Measurements from ENCODE around the gene ERGIC3. TPM values are rescaled to one million over a fixed set of nuclear protein-coding genes. Genes with fewer than 3 reads are reported as not detected.

Gene ERGIC3
- polyA plus RNA-seq (2013, experiment 1 of 2): 177 TPM
- 162 TPM for polyA plus RNA-seq (2013, experiment 2 of 2)

GRCh38 chr20:35541783-35542662 is at the start of gene ERGIC3:
ERGIC3 (plus strand) TSS chr20:35542078; CDS start chr20:35542098, 20 bp downstream.
- peaks cover 13 to 38% of the 10 kb centered on the region in 2 donors for H3K36me3 ChIP-seq (replicated peaks in 1 of 2; ENCODE audit: control insufficient read depth in 2 of 2, insufficient read depth in 2 of 2, low read length in 2 of 2)
- H2BK15ac ChIP-seq (ENCODE audit: low read length): no peak within 1 kb of the TSS
- peak within 1 kb of the TSS; percentile 65 for H2AK5ac ChIP-seq (ENCODE audit: low read depth, low read length)
- no peaks in the 10 kb centered on the region for H3K27me3 ChIP-seq (ENCODE audit: control insufficient read depth in 3 of 3, insufficient read depth in 3 of 3, low read depth in 1 of 3, low read length in 3 of 3)
- no peaks in the 10 kb centered on the region for H3K9me3 ChIP-seq (replicated peaks in 1 of 2; ENCODE audit: control insufficient read depth in 2 of 2, insufficient read depth in 1 of 2, low read depth in 1 of 2, low read length in 2 of 2)
- H4K91ac ChIP-seq (ENCODE audit: low read depth, low read length, poor library complexity): no peak within 1 kb of the TSS
- no peak within 1 kb of the TSS for H2BK120ac ChIP-seq (ENCODE audit: low read depth, low read length)
- peaks cover 7 to 12% of the 10 kb centered on the region in 2 donors for H3K4me1 ChIP-seq (ENCODE audit: control insufficient read depth in 2 of 2, insufficient read depth in 1 of 2, low read depth in 1 of 2, low read length in 2 of 2)
- H3K79me1 ChIP-seq (ENCODE audit: low read depth, low read length): peaks cover 2% of the 10 kb centered on the region
- no peak within 1 kb of the TSS for H4K8ac ChIP-seq (ENCODE audit: low read depth, low read length)
- peak within 1 kb of the TSS; percentile 71 for H3K27ac ChIP-seq (replicated peaks; ENCODE audit: low read length)
- no peak within 1 kb of the TSS for H3K14ac ChIP-seq (ENCODE audit: low read length)
- H3K4ac ChIP-seq (ENCODE audit: low read length): peak within 1 kb of the TSS; percentile 44
- WGBS, 2 donors (ENCODE audit: extremely low coverage in 2 of 2, insufficient read length in 2 of 2, insufficient replicate concordance in 1 of 2): no CpG with 5 or more reads among the region's 57 CpGs
- no peak within 1 kb of the TSS for H2BK5ac ChIP-seq (ENCODE audit: low read length)
- no peak within 1 kb of the TSS for H2BK12ac ChIP-seq (ENCODE audit: low read length)
- H2AFZ ChIP-seq (ENCODE audit: low read length): peak within 1 kb of the TSS; percentile 94
- H3K4me2 ChIP-seq (ENCODE audit: insufficient read depth, low read length, poor library complexity, severe bottlenecking): peak within 1 kb of the TSS; percentile 91
- H3K4me3 ChIP-seq (ENCODE audit: low read length in 2 of 2): peak within 1 kb of the TSS; percentile 78 to 88
- peak within 1 kb of the TSS; percentile 95 for H3K9ac ChIP-seq (ENCODE audit: low read depth, low read length, poor library complexity)
- DNase-seq (ENCODE audit: low spot score): peak; percentile 97
- H3K18ac ChIP-seq (ENCODE audit: low read length): peak within 1 kb of the TSS; percentile 94
- H3K23ac ChIP-seq (ENCODE audit: low read depth, low read length, poor library complexity): peak within 1 kb of the TSS; percentile 68

- no peak overlapping the region for H2BK120ac ChIP-seq (ENCODE audit: low read depth, low read length)
- no peak for DNase-seq (ENCODE audit: low spot score)
- peaks cover 0 to 1% of the 10 kb centered on the region in 2 donors for H3K4me1 ChIP-seq (ENCODE audit: control insufficient read depth in 2 of 2, insufficient read depth in 1 of 2, low read depth in 1 of 2, low read length in 2 of 2)
- no peak overlapping the region for H4K91ac ChIP-seq (ENCODE audit: low read depth, low read length, poor library complexity)
- no peak overlapping the region for H3K27ac ChIP-seq (replicated peaks; ENCODE audit: low read length)
- H3K36me3 ChIP-seq (replicated peaks in 1 of 2; ENCODE audit: control insufficient read depth in 2 of 2, insufficient read depth in 2 of 2, low read length in 2 of 2): peaks cover 39 to 96% of the 10 kb centered on the region in 2 donors
- no peak overlapping the region for H2BK15ac ChIP-seq (ENCODE audit: low read length)
- H4K8ac ChIP-seq (ENCODE audit: low read depth, low read length): no peak overlapping the region
- H3K9ac ChIP-seq (ENCODE audit: low read depth, low read length, poor library complexity): no peak overlapping the region
- H3K14ac ChIP-seq (ENCODE audit: low read length): no peak overlapping the region
- WGBS, 2 donors (ENCODE audit: extremely low coverage in 2 of 2, insufficient read length in 2 of 2, insufficient replicate concordance in 1 of 2): no CpG with 5 or more reads among the region's 6 CpGs
- no peak overlapping the region for H3K23ac ChIP-seq (ENCODE audit: low read depth, low read length, poor library complexity)
- no peak overlapping the region for H2AK5ac ChIP-seq (ENCODE audit: low read depth, low read length)
- H3K4me3 ChIP-seq (ENCODE audit: low read length in 2 of 2): no peak overlapping the region
- no peak overlapping the region for H2BK12ac ChIP-seq (ENCODE audit: low read length)
- no peaks in the 10 kb centered on the region for H3K27me3 ChIP-seq (ENCODE audit: control insufficient read depth in 3 of 3, insufficient read depth in 3 of 3, low read depth in 1 of 3, low read length in 3 of 3)
- H3K18ac ChIP-seq (ENCODE audit: low read length): no peak overlapping the region
- H3K9me3 ChIP-seq (replicated peaks in 1 of 2; ENCODE audit: control insufficient read depth in 2 of 2, insufficient read depth in 1 of 2, low read depth in 1 of 2, low read length in 2 of 2): no peaks in the 10 kb centered on the region
- no peak overlapping the region for H2BK5ac ChIP-seq (ENCODE audit: low read length)
- H3K79me1 ChIP-seq (ENCODE audit: low read depth, low read length): peaks cover 3% of the 10 kb centered on the region
- H2AFZ ChIP-seq (ENCODE audit: low read length): no peak overlapping the region
- no peak overlapping the region for H3K4me2 ChIP-seq (ENCODE audit: insufficient read depth, low read length, poor library complexity, severe bottlenecking)
- H3K4ac ChIP-seq (ENCODE audit: low read length): no peak overlapping the region
These were observed 49.5 kb upstream of the ERGIC3 start for GRCh38 chr20:35492352-35492751.

GRCh38 chr20:35496481-35496880 is 45.4 kb upstream of the ERGIC3 start:
- no peak overlapping the region for H4K8ac ChIP-seq (ENCODE audit: low read depth, low read length)
- no peak overlapping the region for H3K4me2 ChIP-seq (ENCODE audit: insufficient read depth, low read length, poor library complexity, severe bottlenecking)
- H3K9me3 ChIP-seq (replicated peaks in 1 of 2; ENCODE audit: control insufficient read depth in 2 of 2, insufficient read depth in 1 of 2, low read depth in 1 of 2, low read length in 2 of 2): no peaks in the 10 kb centered on the region
- H3K79me1 ChIP-seq (ENCODE audit: low read depth, low read length): no peaks in the 10 kb centered on the region
- H2BK12ac ChIP-seq (ENCODE audit: low read length): no peak overlapping the region
- no peak overlapping the region for H3K14ac ChIP-seq (ENCODE audit: low read length)
- H2BK120ac ChIP-seq (ENCODE audit: low read depth, low read length): no peak overlapping the region
- peaks cover 47 to 98% of the 10 kb centered on the region in 2 donors for H3K36me3 ChIP-seq (replicated peaks in 1 of 2; ENCODE audit: control insufficient read depth in 2 of 2, insufficient read depth in 2 of 2, low read length in 2 of 2)
- no CpG with 5 or more reads among the region's 3 CpGs for WGBS, 2 donors (ENCODE audit: extremely low coverage in 2 of 2, insufficient read length in 2 of 2, insufficient replicate concordance in 1 of 2)
- no peak overlapping the region for H2BK15ac ChIP-seq (ENCODE audit: low read length)
- H3K4ac ChIP-seq (ENCODE audit: low read length): no peak overlapping the region
- H3K4me3 ChIP-seq (ENCODE audit: low read length in 2 of 2): no peak overlapping the region
- no peak overlapping the region for H4K91ac ChIP-seq (ENCODE audit: low read depth, low read length, poor library complexity)
- H3K23ac ChIP-seq (ENCODE audit: low read depth, low read length, poor library complexity): no peak overlapping the region
- H2AK5ac ChIP-seq (ENCODE audit: low read depth, low read length): no peak overlapping the region
- no peak overlapping the region for H2AFZ ChIP-seq (ENCODE audit: low read length)
- H3K27me3 ChIP-seq (ENCODE audit: control insufficient read depth in 3 of 3, insufficient read depth in 3 of 3, low read depth in 1 of 3, low read length in 3 of 3): no peaks in the 10 kb centered on the region
- H3K9ac ChIP-seq (ENCODE audit: low read depth, low read length, poor library complexity): no peak overlapping the region
- DNase-seq (ENCODE audit: low spot score): no peak
- H2BK5ac ChIP-seq (ENCODE audit: low read length): no peak overlapping the region
- H3K4me1 ChIP-seq (ENCODE audit: control insufficient read depth in 2 of 2, insufficient read depth in 1 of 2, low read depth in 1 of 2, low read length in 2 of 2): no peaks in the 10 kb centered on the region
- H3K27ac ChIP-seq (replicated peaks; ENCODE audit: low read length): no peak overlapping the region
- no peak overlapping the region for H3K18ac ChIP-seq (ENCODE audit: low read length)

GRCh38 chr20:35497320-35497719 is 44.6 kb upstream of the ERGIC3 start:
- Histone ChIP-seq H3K9me3 (replicated peaks in 1 of 2; ENCODE audit: control insufficient read depth in 2 of 2, insufficient read depth in 1 of 2, low read depth in 1 of 2, low read length in 2 of 2) (no peaks in the 10 kb centered on the region), H3K27ac (replicated peaks; ENCODE audit: low read length) (no peak overlapping the region)
- no CpG with 5 or more reads among the region's 5 CpGs for WGBS, 2 donors (ENCODE audit: extremely low coverage in 2 of 2, insufficient read length in 2 of 2, insufficient replicate concordance in 1 of 2)

More at GRCh38 chr20:35497320-35497719, 44.6 kb upstream of the ERGIC3 start:
- no peak overlapping the region for H2AK5ac ChIP-seq (ENCODE audit: low read depth, low read length)
- H3K14ac ChIP-seq (ENCODE audit: low read length): no peak overlapping the region
- no peak overlapping the region for H3K23ac ChIP-seq (ENCODE audit: low read depth, low read length, poor library complexity)
- H3K4me2 ChIP-seq (ENCODE audit: insufficient read depth, low read length, poor library complexity, severe bottlenecking): no peak overlapping the region
- H3K18ac ChIP-seq (ENCODE audit: low read length): no peak overlapping the region
- no peak overlapping the region for H2BK5ac ChIP-seq (ENCODE audit: low read length)
- H3K9ac ChIP-seq (ENCODE audit: low read depth, low read length, poor library complexity): no peak overlapping the region
- H3K36me3 ChIP-seq (replicated peaks in 1 of 2; ENCODE audit: control insufficient read depth in 2 of 2, insufficient read depth in 2 of 2, low read length in 2 of 2): peaks cover 51 to 98% of the 10 kb centered on the region in 2 donors
- no peak overlapping the region for H3K4me3 ChIP-seq (ENCODE audit: low read length in 2 of 2)
- H4K8ac ChIP-seq (ENCODE audit: low read depth, low read length): no peak overlapping the region
- DNase-seq (ENCODE audit: low spot score): no peak
- no peak overlapping the region for H2AFZ ChIP-seq (ENCODE audit: low read length)
- H2BK15ac ChIP-seq (ENCODE audit: low read length): no peak overlapping the region
- no peak overlapping the region for H2BK120ac ChIP-seq (ENCODE audit: low read depth, low read length)
- H3K79me1 ChIP-seq (ENCODE audit: low read depth, low read length): no peaks in the 10 kb centered on the region
- H3K4ac ChIP-seq (ENCODE audit: low read length): no peak overlapping the region
- no peaks in the 10 kb centered on the region for H3K27me3 ChIP-seq (ENCODE audit: control insufficient read depth in 3 of 3, insufficient read depth in 3 of 3, low read depth in 1 of 3, low read length in 3 of 3)
- H4K91ac ChIP-seq (ENCODE audit: low read depth, low read length, poor library complexity): no peak overlapping the region
- H3K4me1 ChIP-seq (ENCODE audit: control insufficient read depth in 2 of 2, insufficient read depth in 1 of 2, low read depth in 1 of 2, low read length in 2 of 2): no peaks in the 10 kb centered on the region
- H2BK12ac ChIP-seq (ENCODE audit: low read length): no peak overlapping the region

Measured in neuronal stem cell (in vitro differentiated cells).